Suprapubic skin (tissue), 4 donors: ENCODE data around the gene UACA. TPM values are rescaled to one million over a fixed set of nuclear protein-coding genes. Genes with fewer than 3 reads are reported as not detected.

Experiments used
- DNase-seq, 2 donors: peaks; one replicate each; pipeline ENCODE4 v3.0.0-alpha.2; 2019; ENCODE audit warnings: low spot score in 2 of 2
- H3K27ac ChIP-seq: fragments of 200-600 bp; sonication (generic); one replicate; pipeline ENCODE4 v1.5.1; 2019
- H3K27me3 ChIP-seq: fragments of 200-600 bp; sonication (generic); one replicate; pipeline ENCODE4 v1.5.1; 2019
- H3K36me3 ChIP-seq: fragments of 200-600 bp; sonication (generic); one replicate; pipeline ENCODE4 v1.5.1; 2019
- H3K4me1 ChIP-seq: fragments of 200-600 bp; sonication (generic); one replicate; pipeline ENCODE4 v1.5.1; 2019
- H3K4me3 ChIP-seq: fragments of 200-600 bp; sonication (generic); one replicate; pipeline ENCODE4 v1.5.1; 2019; ENCODE audit warnings: mild to moderate bottlenecking
- H3K9me3 ChIP-seq: fragments of 200-600 bp; sonication (generic); one replicate; pipeline ENCODE4 v1.5.1; 2019
- EP300 ChIP-seq: sonication (generic); formaldehyde crosslinking; IDR thresholded peaks from one replicate; pipeline ENCODE4 v1.6.1; 2017; ENCODE audit warnings: antibody characterized with exemption
- POLR2A ChIP-seq, 2 donors: fragments of 450-650 bp; IDR thresholded peaks; one replicate each; pipeline ENCODE4 v1.6.1; 2017; ENCODE audit warnings: antibody characterized with exemption in 2 of 2, mild to moderate bottlenecking in 2 of 2, moderate library complexity in 2 of 2
- POLR2AphosphoS5 ChIP-seq, 3 donors: sonication (generic); formaldehyde crosslinking; IDR thresholded peaks; one replicate each; pipeline ENCODE4 v1.6.1; 2017; ENCODE audit warnings: antibody characterized with exemption in 3 of 3
- WGBS: methylation state at CpG from one replicate; pipeline ENCODE4 v1.1.5; 2018; 5-methylcytosine and 5-hydroxymethylcytosine counted together
- total RNA-seq, 4 donors: library from RNA; depleted of rRNA; stranded (reverse); fragments of >200 nt; gene quantifications; one replicate each; pipeline ENCODE4 v1.1.0, GENCODE V29; 2016
- TF ChIP-seq, protein P1 (sequence below), 2 donors: fragments of 200-600 bp in 1 of 2; fragments of 450-650 bp in 1 of 2; sonication (generic) in 1 of 2; IDR thresholded peaks; one replicate each; pipeline ENCODE4 v1.5.1; 2016 to 2019; ENCODE audit warnings: antibody characterized with exemption in 2 of 2, mild to moderate bottlenecking in 1 of 2, moderate library complexity in 1 of 2

Gene UACA
- total RNA-seq, 4 donors from 2014 or later, result 23.4 to 97.8 (median 27.2) TPM

GRCh38 chr15:70781236-70781635, 17.9 kb upstream of the UACA start:
- Histone ChIP-seq H3K9me3 (no peaks in the 10 kb centered on the region), H3K27me3 (no peaks in the 10 kb centered on the region), H3K4me1 (no peaks in the 10 kb centered on the region), H3K36me3 (no peaks in the 10 kb centered on the region), H3K27ac (no peak overlapping the region), H3K4me3 (no peak overlapping the region)
- TF ChIP-seq, protein P1, sequence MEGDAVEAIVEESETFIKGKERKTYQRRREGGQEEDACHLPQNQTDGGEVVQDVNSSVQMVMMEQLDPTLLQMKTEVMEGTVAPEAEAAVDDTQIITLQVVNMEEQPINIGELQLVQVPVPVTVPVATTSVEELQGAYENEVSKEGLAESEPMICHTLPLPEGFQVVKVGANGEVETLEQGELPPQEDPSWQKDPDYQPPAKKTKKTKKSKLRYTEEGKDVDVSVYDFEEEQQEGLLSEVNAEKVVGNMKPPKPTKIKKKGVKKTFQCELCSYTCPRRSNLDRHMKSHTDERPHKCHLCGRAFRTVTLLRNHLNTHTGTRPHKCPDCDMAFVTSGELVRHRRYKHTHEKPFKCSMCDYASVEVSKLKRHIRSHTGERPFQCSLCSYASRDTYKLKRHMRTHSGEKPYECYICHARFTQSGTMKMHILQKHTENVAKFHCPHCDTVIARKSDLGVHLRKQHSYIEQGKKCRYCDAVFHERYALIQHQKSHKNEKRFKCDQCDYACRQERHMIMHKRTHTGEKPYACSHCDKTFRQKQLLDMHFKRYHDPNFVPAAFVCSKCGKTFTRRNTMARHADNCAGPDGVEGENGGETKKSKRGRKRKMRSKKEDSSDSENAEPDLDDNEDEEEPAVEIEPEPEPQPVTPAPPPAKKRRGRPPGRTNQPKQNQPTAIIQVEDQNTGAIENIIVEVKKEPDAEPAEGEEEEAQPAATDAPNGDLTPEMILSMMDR (IDR thresholded peaks at IDR 0.05), result no peak
- no peak for TF ChIP-seq POLR2AphosphoS5 (IDR thresholded peaks at IDR 0.05)
- TF ChIP-seq POLR2A (IDR thresholded peaks at IDR 0.05), result no peak
- no peak for TF ChIP-seq EP300
- DNase-seq, result no peak
- WGBS, result 97% methylated on average over 5 of the region's 5 CpGs

GRCh38 chr15:70778258-70779076, 15.1 kb upstream of the UACA start:
- TF ChIP-seq, protein P1 (IDR thresholded peaks at IDR 0.05), result no peak
- TF ChIP-seq POLR2AphosphoS5 (IDR thresholded peaks at IDR 0.05) (no peak), EP300 (no peak), POLR2A (IDR thresholded peaks at IDR 0.05) (no peak)
- no peaks in the 10 kb centered on the region for H3K9me3 ChIP-seq
- H3K27me3 ChIP-seq, result no peaks in the 10 kb centered on the region
- WGBS, result 73% methylated on average over 3 of the region's 3 CpGs
- H3K4me1 ChIP-seq, result no peaks in the 10 kb centered on the region
- H3K36me3 ChIP-seq, result no peaks in the 10 kb centered on the region
- DNase-seq, result no peak
- H3K27ac ChIP-seq, result no peak overlapping the region
- no peak overlapping the region for H3K4me3 ChIP-seq

GRCh38 chr15:70777170-70777926, 14.0 kb upstream of the UACA start:
- Histone ChIP-seq H3K4me3 (no peak overlapping the region), H3K36me3 (no peaks in the 10 kb centered on the region), H3K27me3 (no peaks in the 10 kb centered on the region), H3K27ac (no peak overlapping the region), H3K4me1 (no peaks in the 10 kb centered on the region), H3K9me3 (no peaks in the 10 kb centered on the region)
- WGBS, result 81% methylated on average over 7 of the region's 7 CpGs
- no peak for DNase-seq
- no peak for TF ChIP-seq EP300
- TF ChIP-seq, protein P1 (IDR thresholded peaks at IDR 0.05), result no peak
- no peak for TF ChIP-seq POLR2A (IDR thresholded peaks at IDR 0.05)
- TF ChIP-seq POLR2AphosphoS5 (IDR thresholded peaks at IDR 0.05), result no peak

- Histone ChIP-seq H3K4me1 (no peaks in the 10 kb centered on the region), H3K4me3 (no peak overlapping the region), H3K27me3 (no peaks in the 10 kb centered on the region), H3K36me3 (no peaks in the 10 kb centered on the region), H3K9me3 (no peaks in the 10 kb centered on the region), H3K27ac (no peak overlapping the region)
- 61% methylated on average over 2 of the region's 2 CpGs for WGBS
- TF ChIP-seq POLR2A (IDR thresholded peaks at IDR 0.05) (no peak), EP300 (no peak)
- no peak for DNase-seq
Measured at GRCh38 chr15:70775160-70775559, 11.8 kb upstream of the UACA start.

DNA sequence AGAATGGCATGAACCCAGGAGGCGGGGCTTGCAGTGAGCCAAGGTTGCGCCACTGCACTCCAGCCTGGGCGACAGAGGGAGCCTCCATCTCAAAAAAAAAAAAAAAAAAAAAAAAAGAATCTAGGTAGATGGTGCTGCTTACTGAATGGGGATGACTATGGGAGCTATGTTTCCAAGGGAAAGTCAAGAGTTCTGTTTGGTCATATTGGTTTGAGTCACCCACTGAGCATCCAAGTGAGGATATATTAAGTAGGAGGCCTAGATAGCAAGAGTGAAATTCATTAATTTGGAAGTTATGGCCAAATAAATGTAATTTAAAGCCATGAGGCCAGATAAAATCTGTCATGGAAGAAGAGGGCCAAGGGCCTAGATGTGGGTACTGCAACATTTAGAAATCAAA, 9.0 kb upstream of the UACA start:
- Histone ChIP-seq H3K27ac (no peak overlapping the region), H3K27me3 (no peaks in the 10 kb centered on the region), H3K4me3 (no peak overlapping the region), H3K9me3 (no peaks in the 10 kb centered on the region), H3K4me1 (no peaks in the 10 kb centered on the region), H3K36me3 (no peaks in the 10 kb centered on the region)
- no peak for DNase-seq
- WGBS, result 98% methylated on average over 3 of the region's 3 CpGs
- TF ChIP-seq POLR2AphosphoS5 (IDR thresholded peaks at IDR 0.05) (no peak), EP300 (no peak), POLR2A (IDR thresholded peaks at IDR 0.05) (no peak)
- TF ChIP-seq, protein P1 (IDR thresholded peaks at IDR 0.05), result no peak
